Suprapubic skin (tissue), 4 donors: ENCODE measurements around the gene IFNA5. TPM values are rescaled to one million over a fixed set of nuclear protein-coding genes. Genes with fewer than 3 reads are reported as not detected.

Experiments
- DNase-seq, 2 donors: peaks; one replicate each; pipeline ENCODE4 v3.0.0-alpha.2; 2019; ENCODE audit warnings: low spot score in 2 of 2
- H3K27ac ChIP-seq: fragments of 200-600 bp; sonication (generic); one replicate; pipeline ENCODE4 v1.5.1; 2019
- H3K27me3 ChIP-seq: fragments of 200-600 bp; sonication (generic); one replicate; pipeline ENCODE4 v1.5.1; 2019
- H3K36me3 ChIP-seq: fragments of 200-600 bp; sonication (generic); one replicate; pipeline ENCODE4 v1.5.1; 2019
- H3K4me1 ChIP-seq: fragments of 200-600 bp; sonication (generic); one replicate; pipeline ENCODE4 v1.5.1; 2019
- H3K4me3 ChIP-seq: fragments of 200-600 bp; sonication (generic); one replicate; pipeline ENCODE4 v1.5.1; 2019; ENCODE audit warnings: mild to moderate bottlenecking
- H3K9me3 ChIP-seq: fragments of 200-600 bp; sonication (generic); one replicate; pipeline ENCODE4 v1.5.1; 2019
- EP300 ChIP-seq: sonication (generic); formaldehyde crosslinking; IDR thresholded peaks from one replicate; pipeline ENCODE4 v1.6.1; 2017; ENCODE audit warnings: antibody characterized with exemption
- POLR2A ChIP-seq, 2 donors: fragments of 450-650 bp; IDR thresholded peaks; one replicate each; pipeline ENCODE4 v1.6.1; 2017; ENCODE audit warnings: antibody characterized with exemption in 2 of 2, mild to moderate bottlenecking in 2 of 2, moderate library complexity in 2 of 2
- POLR2AphosphoS5 ChIP-seq, 3 donors: sonication (generic); formaldehyde crosslinking; IDR thresholded peaks; one replicate each; pipeline ENCODE4 v1.6.1; 2017; ENCODE audit warnings: antibody characterized with exemption in 3 of 3
- WGBS: methylation state at CpG from one replicate; pipeline ENCODE4 v1.1.5; 2018; 5-methylcytosine and 5-hydroxymethylcytosine counted together
- total RNA-seq, 4 donors: library from RNA; depleted of rRNA; stranded (reverse); fragments of >200 nt; gene quantifications; one replicate each; pipeline ENCODE4 v1.1.0, GENCODE V29; 2016
- TF ChIP-seq, protein P1 (sequence below), 2 donors: fragments of 200-600 bp in 1 of 2; fragments of 450-650 bp in 1 of 2; sonication (generic) in 1 of 2; IDR thresholded peaks; one replicate each; pipeline ENCODE4 v1.5.1; 2016 to 2019; ENCODE audit warnings: antibody characterized with exemption in 2 of 2, mild to moderate bottlenecking in 1 of 2, moderate library complexity in 1 of 2

IFNA5 gene
- total RNA-seq, 4 donors from 2014 or later, result not detected

DNA sequence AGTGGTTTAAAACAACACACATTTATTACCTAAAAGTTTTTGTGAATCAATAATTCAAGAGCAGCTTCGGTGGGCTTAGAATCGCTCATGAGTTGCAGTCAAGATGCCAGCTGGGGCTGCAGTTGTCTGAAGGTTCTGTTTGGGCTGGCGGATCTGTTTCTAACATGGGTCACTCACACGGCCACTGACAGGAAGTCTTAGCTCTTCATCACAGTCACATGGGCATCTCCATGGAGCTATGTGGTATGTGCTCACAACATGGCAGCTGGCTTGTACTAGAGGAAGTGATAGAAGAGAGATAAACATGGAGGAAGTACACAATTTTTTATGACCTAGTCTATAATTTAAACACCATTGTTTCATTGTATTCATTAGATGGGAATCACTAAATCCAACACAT, 18.9 kb upstream of the IFNA5 start:
- Histone ChIP-seq H3K36me3 (peaks cover 28% of the 10 kb centered on the region), H3K27me3 (no peaks in the 10 kb centered on the region), H3K4me3 (no peak overlapping the region), H3K9me3 (no peaks in the 10 kb centered on the region), H3K4me1 (peaks cover 18% of the 10 kb centered on the region), H3K27ac (no peak overlapping the region)
- no peak for DNase-seq
- TF ChIP-seq, protein P1, sequence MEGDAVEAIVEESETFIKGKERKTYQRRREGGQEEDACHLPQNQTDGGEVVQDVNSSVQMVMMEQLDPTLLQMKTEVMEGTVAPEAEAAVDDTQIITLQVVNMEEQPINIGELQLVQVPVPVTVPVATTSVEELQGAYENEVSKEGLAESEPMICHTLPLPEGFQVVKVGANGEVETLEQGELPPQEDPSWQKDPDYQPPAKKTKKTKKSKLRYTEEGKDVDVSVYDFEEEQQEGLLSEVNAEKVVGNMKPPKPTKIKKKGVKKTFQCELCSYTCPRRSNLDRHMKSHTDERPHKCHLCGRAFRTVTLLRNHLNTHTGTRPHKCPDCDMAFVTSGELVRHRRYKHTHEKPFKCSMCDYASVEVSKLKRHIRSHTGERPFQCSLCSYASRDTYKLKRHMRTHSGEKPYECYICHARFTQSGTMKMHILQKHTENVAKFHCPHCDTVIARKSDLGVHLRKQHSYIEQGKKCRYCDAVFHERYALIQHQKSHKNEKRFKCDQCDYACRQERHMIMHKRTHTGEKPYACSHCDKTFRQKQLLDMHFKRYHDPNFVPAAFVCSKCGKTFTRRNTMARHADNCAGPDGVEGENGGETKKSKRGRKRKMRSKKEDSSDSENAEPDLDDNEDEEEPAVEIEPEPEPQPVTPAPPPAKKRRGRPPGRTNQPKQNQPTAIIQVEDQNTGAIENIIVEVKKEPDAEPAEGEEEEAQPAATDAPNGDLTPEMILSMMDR (IDR thresholded peaks at IDR 0.05), result no peak
- TF ChIP-seq POLR2A (IDR thresholded peaks at IDR 0.05), result no peak
- no peak for TF ChIP-seq POLR2AphosphoS5 (IDR thresholded peaks at IDR 0.05)
- no peak for TF ChIP-seq EP300
- WGBS, result 75% methylated on average over 4 of the region's 4 CpGs

DNA sequence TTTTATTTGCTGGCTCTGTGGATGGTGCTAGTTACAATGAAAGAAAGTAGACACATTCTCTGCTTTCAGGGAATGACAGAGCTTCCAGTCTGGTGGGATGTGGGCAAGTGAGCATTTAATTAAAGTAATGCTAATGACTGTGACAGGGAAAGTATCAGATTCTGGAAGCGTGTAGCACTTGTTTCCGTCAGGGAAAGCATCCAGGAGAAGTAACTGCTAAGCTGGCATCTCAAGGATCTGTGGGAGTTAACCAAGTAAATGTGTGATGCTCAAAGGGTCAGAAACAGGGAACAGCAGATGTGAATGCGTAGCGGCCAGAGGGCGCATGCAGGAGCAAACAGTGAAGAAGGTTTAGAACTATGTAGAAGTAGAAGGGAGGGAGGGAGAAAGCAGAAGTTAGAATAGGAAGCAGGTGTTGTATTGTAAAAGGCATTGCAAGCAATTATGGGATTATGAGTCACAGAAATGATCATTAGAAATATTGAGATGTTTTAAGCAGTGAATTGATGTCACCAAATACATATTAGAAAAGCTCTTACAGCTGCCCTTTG, 17.9 kb upstream of the IFNA5 start:
- H3K4me3 ChIP-seq, result no peak overlapping the region
- TF ChIP-seq, protein P1 (IDR thresholded peaks at IDR 0.05), result no peak
- TF ChIP-seq EP300, result no peak
- TF ChIP-seq POLR2AphosphoS5 (IDR thresholded peaks at IDR 0.05), result no peak
- no peak for TF ChIP-seq POLR2A (IDR thresholded peaks at IDR 0.05)
- no peaks in the 10 kb centered on the region for H3K9me3 ChIP-seq
- peaks cover 9% of the 10 kb centered on the region for H3K4me1 ChIP-seq
- DNase-seq, result no peak
- H3K36me3 ChIP-seq, result peaks cover 28% of the 10 kb centered on the region
- 81% methylated on average over 5 of the region's 5 CpGs for WGBS
- no peak overlapping the region for H3K27ac ChIP-seq
- no peaks in the 10 kb centered on the region for H3K27me3 ChIP-seq

DNA sequence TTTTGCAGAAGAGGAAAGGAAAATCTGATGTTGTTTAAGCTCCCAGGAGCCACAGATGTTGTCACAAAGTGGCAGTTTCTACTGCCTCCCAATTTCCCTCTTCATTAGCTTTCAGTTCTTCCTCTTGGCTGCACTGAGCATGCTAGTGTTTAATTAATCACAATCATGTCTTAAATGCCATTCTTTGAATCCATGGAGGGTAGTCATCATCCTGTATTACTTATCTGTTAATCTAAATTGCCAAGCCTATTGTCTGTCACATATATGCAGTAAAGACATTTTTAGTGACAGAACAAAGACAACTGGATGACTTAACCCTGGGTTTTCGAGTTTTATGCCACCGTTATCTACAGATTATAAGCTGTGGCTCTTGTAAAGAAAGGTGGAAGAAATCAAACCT, 15.4 kb upstream of the IFNA5 start:
- no peak overlapping the region for H3K27ac ChIP-seq
- H3K4me3 ChIP-seq, result no peak overlapping the region
- H3K36me3 ChIP-seq, result peaks cover 28% of the 10 kb centered on the region
- WGBS, result 78% methylated on average over 2 of the region's 2 CpGs
- TF ChIP-seq EP300 (no peak), POLR2AphosphoS5 (IDR thresholded peaks at IDR 0.05) (no peak), POLR2A (IDR thresholded peaks at IDR 0.05) (no peak)
- TF ChIP-seq, protein P1 (IDR thresholded peaks at IDR 0.05), result no peak
- peaks cover 7% of the 10 kb centered on the region for H3K4me1 ChIP-seq
- H3K9me3 ChIP-seq, result no peaks in the 10 kb centered on the region
- no peak for DNase-seq
- H3K27me3 ChIP-seq, result no peaks in the 10 kb centered on the region

DNA sequence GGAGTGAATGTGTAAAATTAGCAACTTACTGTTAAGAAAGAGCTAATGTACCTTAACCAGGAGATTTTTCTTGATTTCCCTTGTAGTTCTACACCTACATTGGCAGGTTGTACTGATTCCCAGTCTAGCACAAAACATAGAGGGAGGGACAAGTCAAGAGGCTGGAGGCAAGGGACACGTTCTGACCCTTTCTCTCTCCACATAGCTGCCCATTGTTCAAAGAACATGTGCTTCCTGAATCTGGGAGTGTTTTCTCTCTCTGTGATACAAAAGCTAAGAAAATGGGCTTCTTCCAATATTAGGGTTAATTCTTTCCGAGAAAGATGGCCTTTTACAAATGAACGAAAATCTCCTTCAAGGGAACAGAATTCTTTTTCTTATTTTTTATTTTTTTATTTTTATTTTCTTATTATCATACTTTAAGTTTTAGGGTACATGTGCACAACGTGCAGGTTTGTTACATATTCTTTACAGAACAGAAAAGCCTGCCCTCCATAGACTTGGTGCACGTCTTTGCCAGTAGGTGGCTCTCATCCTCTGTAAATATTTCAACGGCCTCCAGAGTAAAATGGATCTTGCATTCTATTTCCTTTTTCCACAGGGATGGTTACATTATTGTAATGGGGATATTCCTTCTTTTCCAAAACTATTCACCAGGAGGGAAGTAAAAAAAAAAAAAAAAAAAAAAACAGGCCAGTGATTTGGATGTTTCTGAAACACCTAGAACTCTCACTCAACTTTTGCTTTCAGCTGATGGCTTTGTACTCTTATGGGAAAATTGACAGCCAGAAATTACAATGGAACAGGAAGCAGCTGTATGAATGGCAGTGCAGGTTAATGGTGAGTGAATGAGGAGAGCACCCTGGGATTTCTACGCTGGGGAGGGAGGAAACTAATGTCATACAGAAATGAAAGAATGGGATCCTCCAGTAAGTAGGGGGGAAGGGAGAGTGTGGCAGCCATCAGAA, 13.1 kb upstream of the IFNA5 start:
- Histone ChIP-seq H3K27ac (no peak overlapping the region), H3K4me1 (peaks cover 7% of the 10 kb centered on the region), H3K4me3 (no peak overlapping the region), H3K9me3 (no peaks in the 10 kb centered on the region), H3K36me3 (peaks cover 18% of the 10 kb centered on the region), H3K27me3 (no peaks in the 10 kb centered on the region)
- 23% methylated on average over 7 of the region's 7 CpGs for WGBS
- no peak for TF ChIP-seq POLR2A (IDR thresholded peaks at IDR 0.05)
- TF ChIP-seq, protein P1 (IDR thresholded peaks at IDR 0.05), result peak; percentile 28 to 63
- TF ChIP-seq EP300, result no peak
- no peak for TF ChIP-seq POLR2AphosphoS5 (IDR thresholded peaks at IDR 0.05)
- DNase-seq, result no peak

DNA sequence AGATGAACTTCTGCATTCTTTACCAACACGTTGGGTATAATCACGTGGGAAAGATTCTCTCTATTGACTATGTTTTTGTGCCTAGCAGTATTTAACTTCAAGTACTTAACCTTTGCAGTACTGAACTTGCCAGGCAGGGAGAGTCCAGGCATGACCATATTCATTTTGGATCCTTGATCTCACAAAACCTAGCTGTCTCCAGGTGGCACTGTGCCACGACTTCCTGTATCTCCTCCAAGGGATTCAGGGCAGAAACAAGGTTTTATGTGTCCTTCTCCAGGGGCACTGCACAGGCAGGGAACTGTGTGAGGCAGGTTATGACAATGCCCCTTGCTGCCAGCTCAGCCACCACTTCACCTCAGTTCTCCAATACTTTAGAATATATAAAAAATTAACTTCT, 11.7 kb upstream of the IFNA5 start:
- no peak for DNase-seq
- 18% methylated on average over 3 of the region's 3 CpGs for WGBS
- no peak overlapping the region for H3K27ac ChIP-seq

More for the DNA sequence above, 11.7 kb upstream of the IFNA5 start:
- Histone ChIP-seq H3K4me1 (peaks cover 7% of the 10 kb centered on the region), H3K4me3 (no peak overlapping the region), H3K27me3 (no peaks in the 10 kb centered on the region), H3K36me3 (peaks cover 9% of the 10 kb centered on the region), H3K9me3 (no peaks in the 10 kb centered on the region)
- TF ChIP-seq POLR2AphosphoS5 (IDR thresholded peaks at IDR 0.05) (no peak), EP300 (no peak), POLR2A (IDR thresholded peaks at IDR 0.05) (no peak)
- TF ChIP-seq, protein P1 (IDR thresholded peaks at IDR 0.05), result no peak
